SW 1271 (cell line): Measurements from ENCODE around the gene KIF26B.

Experiments used
- DNase-seq, 2 experiments: peaks; one replicate each; lab custom pipeline; 2025; lab: John Stamatoyannopoulos, UW

Gene KIF26B

GRCh38 chr1:245571815-245572294 is 417.1 kb downstream of the KIF26B start:
- DNase-seq = no peak

DNA sequence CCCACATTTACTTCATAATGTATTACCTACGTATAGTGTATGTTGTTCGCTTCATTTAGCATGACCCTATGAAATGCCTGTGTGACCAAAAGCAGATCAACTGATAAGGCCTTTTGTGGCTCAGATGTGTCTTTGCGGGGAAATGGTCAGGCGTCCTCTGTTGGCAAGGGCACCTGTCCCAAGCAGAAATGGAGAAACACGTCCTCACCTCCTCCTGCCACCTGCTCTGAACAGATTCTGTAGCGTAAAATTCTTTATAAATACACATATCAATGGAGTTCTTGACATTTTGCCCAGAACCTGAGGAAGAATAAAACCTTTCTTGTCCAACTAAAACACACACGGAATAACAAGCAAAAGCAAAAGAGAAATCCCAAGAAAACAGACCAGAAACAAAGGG is 417.9 kb downstream of the KIF26B start:
- DNase-seq = no peak

DNA sequence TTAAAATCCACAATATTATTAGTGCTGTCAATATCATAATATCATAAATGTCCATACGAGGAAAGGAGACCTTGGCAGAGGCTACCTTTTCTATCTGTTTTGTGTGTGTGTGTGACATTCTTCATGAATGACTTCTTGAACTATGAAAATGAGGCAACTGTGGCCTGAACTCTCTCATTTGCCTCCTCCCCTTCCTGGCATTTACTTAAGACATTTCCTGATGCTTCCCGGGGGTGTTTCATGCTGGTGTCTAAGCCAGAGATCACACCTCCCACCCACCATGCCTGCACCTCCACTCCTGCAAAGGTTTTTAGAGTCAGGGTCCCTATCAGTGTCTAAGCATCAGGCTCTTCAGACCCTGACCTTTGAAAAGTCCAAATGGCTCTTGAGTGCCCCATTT is 420.9 kb downstream of the KIF26B start:
- DNase-seq = no peak

- no peak for DNase-seq
These were observed 421.5 kb downstream of the KIF26B start for GRCh38 chr1:245576323-245576722.

DNA sequence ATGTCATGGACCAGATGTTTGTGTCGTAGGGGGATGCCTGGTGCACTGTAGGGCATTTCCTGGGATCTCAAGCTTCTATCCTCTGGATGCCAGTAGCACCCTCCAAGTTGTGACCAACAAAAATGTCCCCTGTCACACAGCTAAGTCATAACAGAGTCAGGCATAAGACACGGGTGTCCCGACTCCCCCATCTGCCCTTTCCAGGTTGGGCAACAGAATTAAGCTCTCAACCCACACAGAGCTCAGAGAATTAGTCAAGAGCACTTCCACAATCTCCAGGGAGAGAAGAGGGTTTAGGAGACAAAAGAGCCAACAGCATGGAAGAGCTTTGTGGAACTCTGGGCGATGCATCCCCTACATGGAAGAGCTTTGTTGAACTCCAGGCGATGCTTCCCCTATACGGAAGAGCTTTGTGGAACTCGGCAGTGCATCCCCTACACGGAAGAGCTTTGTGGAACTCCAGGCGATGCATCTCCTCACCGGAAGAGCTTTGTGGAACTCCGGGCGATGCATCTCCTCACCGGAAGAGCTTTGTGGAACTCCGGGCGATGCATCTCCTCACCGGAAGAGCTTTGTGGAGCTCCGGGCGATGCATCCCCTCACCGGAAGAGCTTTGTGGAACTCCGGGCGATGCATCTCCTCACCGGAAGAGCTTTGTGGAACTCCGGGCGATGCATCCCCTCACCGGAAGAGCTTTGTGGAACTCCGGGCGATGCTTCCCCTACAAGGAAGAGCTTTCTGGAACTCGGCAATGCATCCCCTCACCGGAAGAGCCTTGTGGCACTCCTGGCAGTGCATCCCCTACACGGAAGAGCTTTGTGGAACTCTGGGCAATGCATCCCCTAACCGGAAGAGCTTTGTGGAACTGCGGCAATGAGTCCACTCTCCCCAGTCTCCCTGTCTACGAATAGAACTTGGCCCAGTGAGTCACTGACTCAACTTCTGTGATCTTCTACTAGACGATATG is 422.7 kb downstream of the KIF26B start:
- DNase-seq = no peak

- DNase-seq = no peak
These were observed 423.5 kb downstream of the KIF26B start for GRCh38 chr1:245578308-245578707.

DNA sequence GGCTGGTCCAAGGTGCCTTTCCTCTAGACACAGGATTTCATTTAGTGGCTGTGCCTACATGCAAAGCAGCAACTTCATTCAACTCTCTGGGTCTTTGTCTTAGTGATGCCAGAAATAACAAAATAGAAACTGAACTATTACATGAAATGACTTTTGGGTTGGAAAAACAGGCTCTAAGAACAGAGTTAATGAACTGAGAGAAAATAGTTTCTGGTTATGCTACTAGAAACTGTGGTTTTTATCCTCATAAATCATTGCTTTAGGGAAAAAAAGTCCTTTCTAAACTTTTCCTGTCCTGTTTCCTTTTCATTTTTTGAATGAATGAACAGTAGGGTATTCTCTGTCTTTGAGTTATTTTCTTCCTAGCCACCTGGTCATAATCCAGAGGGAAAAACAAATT is 424.0 kb downstream of the KIF26B start:
- no peak for DNase-seq

- no peak for DNase-seq
These were observed 425.1 kb downstream of the KIF26B start for GRCh38 chr1:245579881-245580280.

- no peak for DNase-seq
These were observed 425.9 kb downstream of the KIF26B start for GRCh38 chr1:245580651-245581050.

- DNase-seq = no peak
These were observed 427.2 kb downstream of the KIF26B start for GRCh38 chr1:245582026-245582425.

DNA sequence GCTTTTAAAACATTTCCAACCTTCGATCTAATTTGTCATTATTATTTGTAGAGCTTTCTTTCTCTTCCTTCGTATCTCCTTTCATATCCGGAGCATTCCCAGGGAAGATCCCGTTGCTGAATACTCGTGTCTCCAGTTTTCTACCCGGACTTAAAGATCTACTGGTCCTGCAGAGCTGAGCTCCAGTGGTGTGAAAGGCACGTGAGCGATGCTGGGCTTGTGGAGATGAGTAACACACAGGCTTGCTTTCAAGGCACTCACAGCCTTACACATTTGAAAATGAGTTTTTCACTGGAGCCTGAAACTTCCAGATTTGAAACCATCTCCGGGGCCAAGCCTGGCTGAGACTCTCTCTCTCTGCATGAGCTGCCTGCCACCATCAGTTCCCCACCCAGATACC is 428.3 kb downstream of the KIF26B start:
- DNase-seq = no peak

DNA sequence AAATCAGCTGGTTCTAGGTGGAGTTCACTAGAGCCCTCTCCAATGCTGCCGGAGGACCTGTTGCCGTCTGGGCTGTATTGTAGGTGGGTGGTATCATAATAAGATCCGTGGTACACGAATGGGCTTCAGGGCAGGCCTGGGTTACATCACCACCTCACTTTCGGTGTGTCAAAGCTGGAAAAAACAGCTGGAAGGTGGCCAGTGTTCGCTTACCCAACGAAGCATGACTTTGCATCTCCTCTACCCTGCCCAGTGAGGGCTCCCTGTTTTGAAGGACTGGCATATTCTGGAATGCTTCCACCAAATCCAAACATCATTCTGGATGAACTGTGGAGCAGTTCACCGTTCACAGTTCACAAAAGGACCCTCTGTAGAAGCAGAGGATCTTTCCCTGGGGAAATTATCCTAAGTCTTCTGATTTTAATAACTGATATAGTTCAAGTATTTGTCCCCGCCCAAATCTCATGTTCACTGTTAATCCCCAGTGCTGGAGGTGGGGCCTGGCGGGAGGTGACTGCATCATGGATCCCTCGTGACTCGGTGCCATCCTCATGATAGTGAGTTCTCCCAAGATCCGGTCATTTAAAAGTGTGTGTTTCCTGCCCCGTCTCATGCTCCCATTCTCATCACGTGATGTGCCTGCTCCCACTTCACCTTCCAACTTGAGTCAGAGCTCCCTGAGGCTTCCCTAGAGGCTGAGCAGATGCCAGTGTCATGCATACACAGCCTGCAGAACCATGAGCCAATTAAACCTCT is 429.0 kb downstream of the KIF26B start:
- DNase-seq = no peak

DNA sequence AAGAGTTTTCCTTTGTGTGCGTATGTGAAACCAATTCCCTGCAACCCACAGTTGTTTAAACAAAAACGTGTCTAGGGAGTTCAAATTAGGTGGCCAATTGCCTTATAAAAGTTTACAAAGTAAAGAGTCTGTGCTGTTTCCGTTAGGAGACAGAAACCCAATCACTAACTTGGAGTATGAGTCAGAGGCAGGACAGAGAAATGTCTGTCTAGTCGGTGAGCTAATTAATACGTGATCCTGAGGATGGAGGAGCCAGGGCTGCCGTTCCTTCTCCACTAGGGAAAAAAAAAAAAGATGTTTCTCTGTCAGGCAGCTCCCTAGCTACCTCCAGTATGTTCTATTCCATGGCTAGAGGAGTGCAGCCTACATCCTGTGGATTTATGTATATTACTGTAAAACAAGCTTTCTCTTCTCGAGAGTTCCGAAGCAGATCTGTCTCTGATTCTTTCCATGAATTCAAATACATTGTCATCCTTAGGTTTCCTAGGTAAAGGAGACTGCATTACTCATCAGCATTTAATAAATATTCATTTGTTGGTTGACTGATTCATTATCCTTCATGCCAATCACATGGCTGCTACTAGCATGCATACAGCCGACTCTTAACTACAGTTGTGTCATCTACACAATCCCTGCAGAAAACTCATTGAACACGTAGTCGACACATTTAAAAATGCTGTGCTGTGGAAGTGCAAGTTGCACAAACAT is 430.6 kb downstream of the KIF26B start:
- no peak for DNase-seq

GRCh38 chr1:245587435-245588115 is 432.8 kb downstream of the KIF26B start:
- DNase-seq = no peak

DNA sequence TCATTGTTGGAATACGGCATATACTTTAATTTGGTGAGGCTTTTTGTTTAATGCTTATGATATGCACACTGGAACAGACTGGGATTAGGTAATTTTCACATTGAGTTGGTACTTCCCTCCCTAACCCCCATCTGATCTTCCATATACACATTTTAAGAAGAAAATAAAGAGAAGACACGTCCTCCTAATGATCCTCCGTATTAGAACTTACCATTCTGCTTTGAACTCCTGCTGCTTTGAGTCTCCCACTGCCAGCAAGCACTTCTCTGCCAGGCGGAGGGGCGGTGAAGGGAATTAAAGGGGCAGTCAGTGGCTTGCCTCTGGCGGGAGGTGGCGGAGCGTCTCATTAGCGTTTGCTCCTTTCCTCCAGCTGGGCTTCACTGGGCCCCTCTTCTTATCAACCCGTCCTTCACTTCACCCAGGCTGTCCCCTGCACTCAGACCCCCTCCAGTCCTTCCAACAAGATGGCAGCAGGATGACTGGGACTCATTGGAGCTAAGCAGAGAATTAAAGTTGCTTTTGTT is 433.4 kb downstream of the KIF26B start:
- no peak for DNase-seq

DNA sequence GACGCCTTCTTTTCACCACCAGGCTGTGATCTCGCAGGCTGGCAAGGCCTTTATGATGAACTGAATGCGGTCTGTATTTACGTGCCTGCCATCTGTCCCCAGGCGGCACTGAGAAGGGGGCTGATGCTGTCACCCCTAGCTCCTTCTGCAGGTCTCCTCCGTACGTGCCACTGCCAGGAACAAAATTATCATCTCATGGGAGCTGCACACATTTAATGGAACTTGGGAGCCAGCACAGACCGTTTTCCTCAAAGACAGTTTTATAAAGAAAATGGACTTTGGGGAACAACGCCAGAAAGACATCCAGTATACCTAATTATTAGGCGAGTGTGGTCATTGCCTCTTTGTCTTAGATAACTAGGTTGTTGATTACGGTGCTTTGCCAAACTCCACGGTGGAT is 434.5 kb downstream of the KIF26B start:
- no peak for DNase-seq

DNA sequence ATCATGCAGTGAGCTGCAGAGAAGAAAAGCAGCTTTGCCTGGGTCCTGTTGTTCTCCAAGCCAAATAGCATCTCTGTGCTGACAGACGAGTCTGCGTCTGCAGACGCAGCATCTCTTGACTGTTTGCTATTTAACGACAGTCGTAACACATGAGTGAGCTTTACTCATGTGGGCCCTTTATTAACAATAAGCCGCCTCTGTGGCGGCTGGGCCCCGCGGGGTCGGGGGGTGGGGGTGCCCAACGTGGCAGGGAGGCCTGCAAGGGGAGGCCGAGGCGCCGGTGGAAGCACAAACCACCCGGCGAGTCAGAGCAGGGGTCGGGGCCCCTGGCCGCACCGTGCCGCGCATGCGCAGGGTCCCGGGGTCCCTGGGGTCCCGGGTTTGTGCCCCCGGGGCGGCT is 435.1 kb downstream of the KIF26B start:
- no peak for DNase-seq

DNA sequence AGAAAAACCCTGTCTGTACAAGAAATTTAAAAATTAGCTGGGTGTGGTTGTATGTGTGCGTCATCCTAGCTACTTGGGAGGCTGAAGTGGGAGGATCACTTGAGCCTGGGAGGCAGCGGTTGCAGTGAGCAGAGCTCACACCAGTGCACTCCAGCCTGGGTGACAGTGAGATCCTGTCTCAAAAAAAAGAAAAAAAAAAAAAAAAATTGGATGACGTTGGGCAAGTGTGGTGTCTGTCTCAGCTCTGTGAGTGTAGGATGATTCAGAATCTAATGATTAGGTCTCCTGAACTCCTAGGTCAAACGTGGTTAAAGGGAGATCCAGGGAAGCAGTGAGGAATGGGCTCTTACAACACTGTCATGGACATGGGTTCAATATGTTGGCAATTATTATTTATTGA is 435.9 kb downstream of the KIF26B start:
- no peak for DNase-seq

DNA sequence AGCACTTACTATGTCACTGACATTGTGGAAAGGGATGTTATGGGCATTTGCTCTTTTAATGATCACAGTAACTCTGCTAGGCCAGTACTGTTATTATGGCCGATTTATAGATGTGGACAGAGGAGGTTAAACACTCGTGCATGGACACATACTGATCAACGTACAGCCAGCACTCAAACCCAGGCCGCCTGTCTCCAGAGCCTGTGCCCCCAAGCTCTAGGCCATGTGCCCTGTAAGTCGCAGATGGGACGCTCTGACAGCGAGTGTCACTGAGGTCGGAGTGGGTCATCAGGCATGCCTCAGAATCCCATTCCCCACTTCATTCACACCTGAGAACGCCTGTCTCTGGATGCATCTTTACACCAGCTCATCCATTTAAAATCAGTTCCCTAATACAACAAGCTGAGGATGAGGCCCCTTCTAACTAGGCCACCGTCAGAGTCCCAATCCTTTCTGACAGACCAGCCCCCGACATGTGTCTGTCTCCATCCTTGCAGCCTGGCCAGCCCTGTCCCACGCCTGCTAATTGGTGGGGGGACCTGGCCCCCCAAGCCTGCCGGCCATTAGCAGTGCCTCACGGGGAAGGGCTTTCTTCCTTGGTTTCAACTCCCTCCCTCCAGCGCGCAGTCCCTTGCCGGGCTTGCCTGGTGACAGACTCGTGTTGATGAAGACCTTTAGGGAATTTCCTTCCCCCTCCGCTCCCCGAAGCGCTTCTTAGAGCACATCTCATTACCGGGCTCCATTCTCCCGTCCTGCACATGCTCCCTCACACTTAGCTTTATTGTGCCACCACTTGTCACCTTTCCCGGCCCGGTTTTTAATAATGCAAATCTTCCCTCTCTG is 436.8 kb downstream of the KIF26B start:
- no peak for DNase-seq

GRCh38 chr1:245592189-245592460 is 437.3 kb downstream of the KIF26B start:
- no peak for DNase-seq
